SH-SY5Y (cell line): ENCODE results near the gene MPV17L2.

Source experiments
- GATA2 ChIP-seq: IDR thresholded peaks from 2 replicates; pipeline ENCODE4 v1.6.1; 2011; ENCODE audit warnings: mild to moderate bottlenecking, low read depth, low read length
- GATA3 ChIP-seq: IDR thresholded peaks from 2 replicates; pipeline ENCODE4 v1.6.1; 2011; ENCODE audit warnings: low read depth, mild to moderate bottlenecking, low read length, moderate library complexity

- TF ChIP-seq GATA2 (peak; percentile 68), GATA3 (no peak)
Measured at GRCh38 chr19:18156841-18157464, 36.1 kb upstream of the MPV17L2 start.
